ENCODE measurements around the gene RPUSD4.

Gene RPUSD4

GRCh38 chr11:126195119-126195518, 16.3 kb downstream of the RPUSD4 start:
- Mint-ChIP-seq H3K4me3 (no peak overlapping the region), H3K27me3 (no peaks in the 10 kb centered on the region), H3K27ac (no peak overlapping the region), H3K4me1 (no peaks in the 10 kb centered on the region), H3K9me3 (peaks cover 6% of the 10 kb centered on the region), H3K36me3 (ENCODE audit: low read depth) (peaks cover 57% of the 10 kb centered on the region)
- no peak for ATAC-seq
- no peak for DNase-seq

- no peaks in the 10 kb centered on the region for H3K4me1 Mint-ChIP-seq
- ATAC-seq: peak; percentile 24
- H3K27ac Mint-ChIP-seq: no peak overlapping the region
- H3K9me3 Mint-ChIP-seq: peaks cover 6% of the 10 kb centered on the region
- no peak overlapping the region for H3K4me3 Mint-ChIP-seq
- no peaks in the 10 kb centered on the region for H3K27me3 Mint-ChIP-seq
- DNase-seq: peak; percentile 24
- peaks cover 50% of the 10 kb centered on the region for H3K36me3 Mint-ChIP-seq (ENCODE audit: low read depth)
Observed at GRCh38 chr11:126194121-126194543, 17.3 kb downstream of the RPUSD4 start.

- ATAC-seq (no peak), DNase-seq (no peak)
- peaks cover 3% of the 10 kb centered on the region for H3K9me3 Mint-ChIP-seq
- H3K4me3 Mint-ChIP-seq: no peak overlapping the region
- peaks cover 46% of the 10 kb centered on the region for H3K36me3 Mint-ChIP-seq (ENCODE audit: low read depth)
- no peaks in the 10 kb centered on the region for H3K4me1 Mint-ChIP-seq
- H3K27me3 Mint-ChIP-seq: no peaks in the 10 kb centered on the region
- no peak overlapping the region for H3K27ac Mint-ChIP-seq
Observed at GRCh38 chr11:126193038-126193478, 18.4 kb downstream of the RPUSD4 start.

GRCh38 chr11:126192361-126192760, 19.1 kb downstream of the RPUSD4 start:
- Mint-ChIP-seq H3K27ac (no peak overlapping the region), H3K4me3 (no peak overlapping the region), H3K4me1 (no peaks in the 10 kb centered on the region), H3K9me3 (no peaks in the 10 kb centered on the region), H3K27me3 (no peaks in the 10 kb centered on the region), H3K36me3 (ENCODE audit: low read depth) (peaks cover 39% of the 10 kb centered on the region)
- DNase-seq: no peak
- ATAC-seq: no peak

- Mint-ChIP-seq H3K9me3 (no peaks in the 10 kb centered on the region), H3K27ac (no peak overlapping the region), H3K4me1 (no peaks in the 10 kb centered on the region), H3K27me3 (no peaks in the 10 kb centered on the region), H3K36me3 (ENCODE audit: low read depth) (peaks cover 31% of the 10 kb centered on the region), H3K4me3 (no peak overlapping the region)
- ATAC-seq (no peak), DNase-seq (no peak)
Observed at GRCh38 chr11:126191379-126192073, 19.9 kb downstream of the RPUSD4 start.

GRCh38 chr11:126190792-126191191, 20.7 kb downstream of the RPUSD4 start:
- H3K4me1 Mint-ChIP-seq: no peaks in the 10 kb centered on the region

GRCh38 chr11:126189109-126189929, 22.1 kb downstream of the RPUSD4 start:
- DNase-seq: no peak
- H3K27me3 Mint-ChIP-seq: no peaks in the 10 kb centered on the region
- ATAC-seq: no peak
- H3K4me3 Mint-ChIP-seq: no peak overlapping the region
- H3K4me1 Mint-ChIP-seq: no peaks in the 10 kb centered on the region
- H3K27ac Mint-ChIP-seq: no peak overlapping the region
- H3K36me3 Mint-ChIP-seq (ENCODE audit: low read depth): peaks cover 14% of the 10 kb centered on the region
- H3K9me3 Mint-ChIP-seq: no peaks in the 10 kb centered on the region

More at GRCh38 chr11:126190792-126191191, 20.7 kb downstream of the RPUSD4 start:
- no peak overlapping the region for H3K27ac Mint-ChIP-seq
- no peak overlapping the region for H3K4me3 Mint-ChIP-seq
- H3K36me3 Mint-ChIP-seq (ENCODE audit: low read depth): peaks cover 24% of the 10 kb centered on the region
- no peaks in the 10 kb centered on the region for H3K27me3 Mint-ChIP-seq
- H3K9me3 Mint-ChIP-seq: no peaks in the 10 kb centered on the region
- no peak for DNase-seq
- ATAC-seq: no peak

- no peak for ATAC-seq
- Mint-ChIP-seq H3K36me3 (ENCODE audit: low read depth) (peaks cover 12% of the 10 kb centered on the region), H3K27me3 (no peaks in the 10 kb centered on the region), H3K4me3 (no peak overlapping the region), H3K9me3 (no peaks in the 10 kb centered on the region), H3K4me1 (no peaks in the 10 kb centered on the region), H3K27ac (no peak overlapping the region)
- DNase-seq: no peak
Observed at GRCh38 chr11:126188332-126189108, 22.9 kb downstream of the RPUSD4 start.

GRCh38 chr11:126186708-126187529, 24.5 kb downstream of the RPUSD4 start:
- Mint-ChIP-seq H3K27ac (no peak overlapping the region), H3K4me1 (no peaks in the 10 kb centered on the region), H3K9me3 (no peaks in the 10 kb centered on the region), H3K36me3 (ENCODE audit: low read depth) (peaks cover 6% of the 10 kb centered on the region), H3K4me3 (no peak overlapping the region), H3K27me3 (no peaks in the 10 kb centered on the region)
- no peak for DNase-seq
- peak; percentile 13 for ATAC-seq

GRCh38 chr11:126186025-126186698, 25.3 kb downstream of the RPUSD4 start:
- no peak for DNase-seq
- no peaks in the 10 kb centered on the region for H3K9me3 Mint-ChIP-seq
- no peak overlapping the region for H3K27ac Mint-ChIP-seq
- ATAC-seq: no peak
- no peak overlapping the region for H3K4me3 Mint-ChIP-seq
- H3K27me3 Mint-ChIP-seq: no peaks in the 10 kb centered on the region
- no peaks in the 10 kb centered on the region for H3K4me1 Mint-ChIP-seq
- H3K36me3 Mint-ChIP-seq (ENCODE audit: low read depth): peaks cover 4% of the 10 kb centered on the region

GRCh38 chr11:126185259-126186024, 26.0 kb downstream of the RPUSD4 start:
- H3K36me3 Mint-ChIP-seq (ENCODE audit: low read depth): peaks cover 3% of the 10 kb centered on the region
- no peaks in the 10 kb centered on the region for H3K4me1 Mint-ChIP-seq
- no peaks in the 10 kb centered on the region for H3K9me3 Mint-ChIP-seq

GRCh38 chr11:126182787-126183445, 28.5 kb downstream of the RPUSD4 start:
- ATAC-seq (no peak), DNase-seq (no peak)
- Mint-ChIP-seq H3K4me3 (no peak overlapping the region), H3K27me3 (no peaks in the 10 kb centered on the region), H3K36me3 (ENCODE audit: low read depth) (no peaks in the 10 kb centered on the region), H3K4me1 (no peaks in the 10 kb centered on the region), H3K27ac (no peak overlapping the region), H3K9me3 (no peaks in the 10 kb centered on the region)

More at GRCh38 chr11:126185259-126186024, 26.0 kb downstream of the RPUSD4 start:
- Mint-ChIP-seq H3K27ac (no peak overlapping the region), H3K4me3 (no peak overlapping the region), H3K27me3 (no peaks in the 10 kb centered on the region)
- no peak for DNase-seq
- no peak for ATAC-seq
